Transverse colon (tissue), 4 donors: ENCODE results near the gene GOLT1B. TPM values are rescaled to one million over a fixed set of nuclear protein-coding genes. Genes with fewer than 3 reads are reported as not detected.

ENCODE experiments used
- DNase-seq: peaks from one replicate; pipeline ENCODE4 v3.0.0-alpha.2; 2019
- H3K27ac ChIP-seq, 4 donors: fragments of 200-600 bp; sonication (generic); 2 replicates each; pipeline ENCODE4 v1.5.1; 2016 to 2018; ENCODE audit warnings: inconsistent platforms in 4 of 4
- H3K27me3 ChIP-seq: fragments of 200-600 bp; sonication (generic); 2 replicates; pipeline ENCODE4 v1.5.1; 2017; ENCODE audit warnings: inconsistent platforms
- H3K36me3 ChIP-seq, 4 donors: fragments of 200-600 bp; sonication (generic); 2 replicates each; pipeline ENCODE4 v1.5.1; 2017 to 2019; ENCODE audit warnings: inconsistent platforms in 4 of 4
- H3K4me1 ChIP-seq, 4 donors: fragments of 200-600 bp; sonication (generic); 2 replicates each; pipeline ENCODE4 v1.5.1; 2017 to 2020; ENCODE audit warnings: inconsistent platforms in 4 of 4
- H3K4me3 ChIP-seq, 4 donors: fragments of 200-600 bp; sonication (generic); 1 replicate in 1 of 4; 2 replicates in 3 of 4; pipeline versions ENCODE4 v1.5.1 to v1.6.1; 2017 to 2019; ENCODE audit warnings: inconsistent platforms in 4 of 4
- H3K9me3 ChIP-seq, 2 donors: fragments of 200-600 bp; sonication (generic); 2 replicates each; pipeline ENCODE4 v1.5.1; 2017 to 2019; ENCODE audit warnings: inconsistent platforms in 2 of 2
- CTCF ChIP-seq, 5 experiments: fragments of 200-600 bp in 3 of 5; fragments of 450-650 bp in 2 of 5; sonication (generic) in 3 of 5; IDR thresholded peaks; 1 replicate in 2 of 5; 2 replicates in 3 of 5; pipeline ENCODE4 v1.5.1; 2016 to 2017; ENCODE audit warnings: antibody characterized with exemption in 5 of 5, inconsistent platforms in 3 of 5, mild to moderate bottlenecking in 2 of 5, moderate library complexity in 1 of 5
- EP300 ChIP-seq: sonication (generic); formaldehyde crosslinking; IDR thresholded peaks from one replicate; pipeline ENCODE4 v1.6.1; 2017; ENCODE audit warnings: antibody characterized with exemption, low read depth
- POLR2A ChIP-seq: fragments of 450-650 bp; IDR thresholded peaks from one replicate; pipeline ENCODE4 v1.6.1; 2016; ENCODE audit warnings: antibody characterized with exemption, mild to moderate bottlenecking, moderate library complexity
- POLR2AphosphoS5 ChIP-seq, 3 donors: sonication (generic); formaldehyde crosslinking; IDR thresholded peaks; one replicate each; pipeline ENCODE4 v1.6.1; 2016; ENCODE audit warnings: antibody characterized with exemption in 3 of 3
- WGBS, 2 donors: methylation state at CpG; one replicate each; pipeline ENCODE4 v1.1.5; 2018; ENCODE audit warnings: low coverage in 1 of 2; 5-methylcytosine and 5-hydroxymethylcytosine counted together
- in situ Hi-C, 4 donors: fragments of 200-750 bp; cut with MboI; loops; one replicate each; pipeline versions ENCODE4 v1.15.0 to v1.15.1; 2017; ENCODE audit warnings: low sequenced_read_pairs in 3 of 4, low pct_ligation_motif_present in 1 of 4, low pct_unique_long_range_greater_than_20kb in 1 of 4
- intact Hi-C: fragments of 100-400 bp; cut with DNase I; formaldehyde crosslinking; loops from one replicate; pipeline ENCODE4 v1.15.1; 2023; ENCODE audit warnings: low total_unique reads
- total RNA-seq, 4 donors: library from RNA; depleted of rRNA; stranded (reverse); fragments of >200 nt; gene quantifications; one replicate each; pipeline ENCODE4 v1.1.0, GENCODE V29; 2016

Gene GOLT1B
- 10 to 100 TPM in 3 of 4 donors, 1 to 10 TPM in 1; 8.6 to 14.6 (median 13.1) TPM for total RNA-seq

- intact Hi-C loops, result loop anchor here (10.0 kb wide), 1 partner anchor 183 kb away; no protein-coding TSS in a partner anchor
- 0 to 1% methylated on average over 7 to 55 of the region's 61 CpGs for WGBS, 2 donors
- peak; percentile 95 for DNase-seq
- Histone ChIP-seq H3K27ac (peak within 1 kb of the TSS; percentile 87 to 92 (median 89)), H3K9me3 (no peaks in the 10 kb centered on the region), H3K4me3 (peak within 1 kb of the TSS; percentile 84 to 98 (median 92)), H3K36me3 (peaks cover 0 to 8% (median 0%) of the 10 kb centered on the region in 4 donors), H3K4me1 (peaks cover 14 to 34% (median 25%) of the 10 kb centered on the region in 4 donors), H3K27me3 (no peaks in the 10 kb centered on the region)
- TF ChIP-seq POLR2AphosphoS5 (IDR thresholded peaks at IDR 0.05) (peak; percentile 73 to 79 (median 76)), EP300 (no peak), POLR2A (peak; percentile 67), CTCF (IDR thresholded peaks at IDR 0.05) (no peak)
- in situ Hi-C loops, result loop anchor here in 1 of 4 donors (10.0 kb wide), 1 partner anchor 543 kb away; the partner anchor contains the start of gene CMAS
Measured at GRCh38 chr12:21501258-21502163, at the start of gene GOLT1B, which contains the start of gene RECQL. TSS of gene GOLT1B (plus strand) at chr12:21501789. CDS start at chr12:21501924, 135 bp downstream. TSS of gene RECQL (minus strand) at chr12:21501635. CDS start at chr12:21499570, 2,065 bp downstream.

GRCh38 chr12:21453312-21453852, 48.2 kb upstream of the GOLT1B start:
- intact Hi-C loops, result no loop called here
- Histone ChIP-seq H3K4me3 (no peak overlapping the region), H3K27me3 (no peaks in the 10 kb centered on the region), H3K9me3 (no peaks in the 10 kb centered on the region), H3K27ac (no peak overlapping the region), H3K36me3 (peaks cover 0 to 33% (median 14%) of the 10 kb centered on the region in 4 donors), H3K4me1 (no peaks in the 10 kb centered on the region)
- in situ Hi-C loops, result no loop called here
- TF ChIP-seq EP300 (no peak), POLR2AphosphoS5 (IDR thresholded peaks at IDR 0.05) (no peak), CTCF (IDR thresholded peaks at IDR 0.05) (no peak), POLR2A (no peak)
- WGBS, 2 donors, result 73 to 88% methylated on average over 4 of the region's 4 CpGs
- DNase-seq, result no peak

- WGBS, 2 donors, result 52 to 58% methylated on average over 4 to 7 of the region's 7 CpGs
- in situ Hi-C loops, result no loop called here
- H3K36me3 ChIP-seq, result peaks cover 0 to 31% (median 12%) of the 10 kb centered on the region in 4 donors
Measured at GRCh38 chr12:21456291-21456780, 45.3 kb upstream of the GOLT1B start.

More at GRCh38 chr12:21456291-21456780, 45.3 kb upstream of the GOLT1B start:
- no peak for DNase-seq
- Histone ChIP-seq H3K27me3 (no peaks in the 10 kb centered on the region), H3K4me1 (no peaks in the 10 kb centered on the region), H3K9me3 (no peaks in the 10 kb centered on the region), H3K4me3 (no peak overlapping the region), H3K27ac (no peak overlapping the region)
- TF ChIP-seq POLR2A (no peak), POLR2AphosphoS5 (IDR thresholded peaks at IDR 0.05) (no peak), CTCF (IDR thresholded peaks at IDR 0.05) (no peak), EP300 (no peak)
- intact Hi-C loops, result no loop called here
